ENCODE data around the gene HEPHL1. TPM values are rescaled to one million over a fixed set of nuclear protein-coding genes. Genes with fewer than 3 reads are reported as not detected.
A peak's percentile ranks its signal among the peaks of the same experiment; 100 is the strongest.
"Not testable (repeated sequence)": the region's sequence is repeated elsewhere in the genome, so short reads cannot be mapped to it uniquely, and the experiment has no call there.

The HEPHL1 gene
- total RNA-seq, 2 donors from 2014 or later: not detected

DNA sequence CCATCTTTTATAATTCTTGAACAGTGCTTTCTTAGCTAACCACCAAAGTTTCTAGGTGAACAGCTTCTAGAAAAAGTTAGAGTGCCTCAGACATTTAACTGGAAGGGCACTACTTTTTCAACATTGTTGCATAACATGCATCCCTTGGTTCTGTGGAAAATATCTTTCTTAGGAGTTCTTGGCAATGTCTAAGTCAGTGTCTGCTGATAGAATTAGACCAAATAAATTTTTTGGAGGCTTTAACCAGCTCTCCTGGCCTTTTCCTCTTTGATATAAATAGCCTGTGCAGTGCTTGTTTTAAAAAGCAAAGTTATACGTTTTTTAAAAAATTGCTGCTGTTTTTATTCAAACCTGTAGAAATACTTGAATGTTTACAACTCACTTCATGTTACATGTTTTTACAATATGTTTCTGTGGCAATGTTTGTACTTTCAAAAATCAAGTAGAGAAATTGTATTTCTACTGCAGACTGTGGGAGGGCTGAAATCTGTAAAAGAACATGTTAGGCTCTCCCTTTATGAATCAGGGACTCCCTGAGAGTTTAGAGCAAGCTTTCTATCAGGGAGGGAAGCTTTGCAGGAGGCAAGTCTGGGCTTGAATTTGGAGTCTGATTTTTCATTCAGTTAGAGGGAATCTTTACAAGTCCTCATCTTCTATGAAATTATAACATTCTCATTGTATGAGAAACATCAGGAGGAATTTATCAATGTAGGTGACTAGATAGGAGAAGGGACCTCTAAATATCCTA lies 91.2 kb downstream of the HEPHL1 start:
- ATAC-seq (ENCODE audit: insufficient number of reproducible peaks, low FRiP score, low read depth): no peak
- Histone ChIP-seq H3K27me3 (replicated peaks; ENCODE audit: insufficient read depth) (no peaks in the 10 kb centered on the region), H3K9me3 (no peaks in the 10 kb centered on the region), H3K27ac (peak overlapping the region; percentile 19 to 43), H3K36me3 (no peaks in the 10 kb centered on the region), H3K4me1 (ENCODE audit: control insufficient read depth in 1 of 2, low read depth in 2 of 2) (peaks cover 19 to 27% of the 10 kb centered on the region in 2 donors), H3K4me3 (no peak overlapping the region)
- no peak for DNase-seq (ENCODE audit: low spot score)
- TF ChIP-seq, protein P1, sequence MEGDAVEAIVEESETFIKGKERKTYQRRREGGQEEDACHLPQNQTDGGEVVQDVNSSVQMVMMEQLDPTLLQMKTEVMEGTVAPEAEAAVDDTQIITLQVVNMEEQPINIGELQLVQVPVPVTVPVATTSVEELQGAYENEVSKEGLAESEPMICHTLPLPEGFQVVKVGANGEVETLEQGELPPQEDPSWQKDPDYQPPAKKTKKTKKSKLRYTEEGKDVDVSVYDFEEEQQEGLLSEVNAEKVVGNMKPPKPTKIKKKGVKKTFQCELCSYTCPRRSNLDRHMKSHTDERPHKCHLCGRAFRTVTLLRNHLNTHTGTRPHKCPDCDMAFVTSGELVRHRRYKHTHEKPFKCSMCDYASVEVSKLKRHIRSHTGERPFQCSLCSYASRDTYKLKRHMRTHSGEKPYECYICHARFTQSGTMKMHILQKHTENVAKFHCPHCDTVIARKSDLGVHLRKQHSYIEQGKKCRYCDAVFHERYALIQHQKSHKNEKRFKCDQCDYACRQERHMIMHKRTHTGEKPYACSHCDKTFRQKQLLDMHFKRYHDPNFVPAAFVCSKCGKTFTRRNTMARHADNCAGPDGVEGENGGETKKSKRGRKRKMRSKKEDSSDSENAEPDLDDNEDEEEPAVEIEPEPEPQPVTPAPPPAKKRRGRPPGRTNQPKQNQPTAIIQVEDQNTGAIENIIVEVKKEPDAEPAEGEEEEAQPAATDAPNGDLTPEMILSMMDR (IDR thresholded peaks at IDR 0.05): no peak

DNA sequence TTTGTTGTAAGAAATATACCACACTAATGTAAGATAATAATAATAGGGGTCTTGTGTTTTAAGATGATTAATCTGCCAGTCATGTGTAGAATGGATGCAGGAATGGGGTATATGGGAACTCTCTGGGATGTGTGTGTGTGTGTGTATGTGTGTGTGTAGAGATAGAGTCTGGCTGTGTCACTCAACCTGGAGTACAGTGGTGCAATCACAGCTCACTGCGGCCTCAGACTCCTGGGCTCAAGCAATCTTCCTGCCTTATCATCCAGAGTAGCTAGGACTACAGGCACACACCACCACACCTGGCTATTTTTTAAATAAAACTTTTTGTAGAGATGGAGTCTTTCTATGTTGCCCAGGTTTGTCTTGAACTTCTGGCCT lies 96.0 kb downstream of the HEPHL1 start:
- peaks cover 13 to 19% of the 10 kb centered on the region in 2 donors for H3K4me1 ChIP-seq (ENCODE audit: control insufficient read depth in 1 of 2, low read depth in 2 of 2)
- no peak overlapping the region for H3K27ac ChIP-seq
- DNase-seq (ENCODE audit: low spot score): no peak
- ATAC-seq (ENCODE audit: insufficient number of reproducible peaks, low FRiP score, low read depth): no peak
- H3K9me3 ChIP-seq: no peaks in the 10 kb centered on the region
- TF ChIP-seq, protein P1 (IDR thresholded peaks at IDR 0.05): no peak
- H3K4me3 ChIP-seq: no peak overlapping the region
- no peaks in the 10 kb centered on the region for H3K36me3 ChIP-seq
- H3K27me3 ChIP-seq (replicated peaks; ENCODE audit: insufficient read depth): no peaks in the 10 kb centered on the region

DNA sequence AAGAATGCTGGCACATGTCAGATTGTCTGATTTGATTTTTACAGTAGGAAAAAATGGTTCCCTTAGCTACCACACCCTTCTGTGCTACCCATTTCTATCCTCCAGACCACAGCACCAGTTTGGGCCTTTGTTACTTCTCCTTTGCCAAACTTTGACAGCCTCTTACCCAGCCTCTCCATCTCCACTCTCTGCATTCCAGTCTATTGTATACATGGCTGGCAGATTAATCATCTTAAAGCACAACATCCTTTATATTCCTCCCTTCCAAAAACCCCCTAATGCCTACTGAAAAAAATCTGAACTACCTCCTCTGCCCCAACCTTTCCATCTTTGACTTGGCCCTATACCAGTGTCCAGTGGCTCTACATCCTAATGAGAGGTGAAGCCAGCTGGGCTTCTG lies 96.7 kb downstream of the HEPHL1 start:
- Histone ChIP-seq H3K36me3 (no peaks in the 10 kb centered on the region), H3K4me3 (no peak overlapping the region), H3K9me3 (no peaks in the 10 kb centered on the region), H3K4me1 (ENCODE audit: control insufficient read depth in 1 of 2, low read depth in 2 of 2) (peaks cover 8 to 13% of the 10 kb centered on the region in 2 donors), H3K27ac (no peak overlapping the region), H3K27me3 (replicated peaks; ENCODE audit: insufficient read depth) (no peaks in the 10 kb centered on the region)
- DNase-seq (ENCODE audit: low spot score) (no peak), ATAC-seq (ENCODE audit: insufficient number of reproducible peaks, low FRiP score, low read depth) (no peak)
- TF ChIP-seq, protein P1 (IDR thresholded peaks at IDR 0.05): no peak

DNA sequence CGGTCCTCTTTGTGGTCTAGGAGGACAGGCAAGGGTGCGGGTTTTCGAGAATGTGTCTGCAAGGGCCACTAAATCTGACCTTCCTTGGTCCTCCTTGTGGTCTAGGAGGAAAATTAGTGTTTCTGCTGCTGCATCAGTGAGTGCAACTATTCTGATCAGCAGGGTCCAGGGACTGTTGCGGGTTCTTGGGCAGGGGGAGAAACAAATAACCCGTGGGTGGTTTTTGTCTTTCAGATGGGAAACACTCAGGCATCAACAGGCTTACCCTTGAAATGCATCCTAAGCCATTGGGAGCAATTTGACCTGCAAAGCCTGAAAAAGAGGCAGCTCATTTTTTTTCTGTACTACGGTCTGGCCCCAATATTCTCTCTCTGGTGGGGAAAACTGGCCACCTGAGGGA lies 98.5 kb downstream of the HEPHL1 start:
- ATAC-seq (ENCODE audit: insufficient number of reproducible peaks, low FRiP score, low read depth); H3K27ac ChIP-seq; H3K4me1 ChIP-seq (ENCODE audit: control insufficient read depth in 1 of 2, low read depth in 2 of 2); DNase-seq (ENCODE audit: low spot score); H3K9me3 ChIP-seq; H3K27me3 ChIP-seq (replicated peaks; ENCODE audit: insufficient read depth); H3K4me3 ChIP-seq; H3K36me3 ChIP-seq: not testable (repeated sequence)

DNA sequence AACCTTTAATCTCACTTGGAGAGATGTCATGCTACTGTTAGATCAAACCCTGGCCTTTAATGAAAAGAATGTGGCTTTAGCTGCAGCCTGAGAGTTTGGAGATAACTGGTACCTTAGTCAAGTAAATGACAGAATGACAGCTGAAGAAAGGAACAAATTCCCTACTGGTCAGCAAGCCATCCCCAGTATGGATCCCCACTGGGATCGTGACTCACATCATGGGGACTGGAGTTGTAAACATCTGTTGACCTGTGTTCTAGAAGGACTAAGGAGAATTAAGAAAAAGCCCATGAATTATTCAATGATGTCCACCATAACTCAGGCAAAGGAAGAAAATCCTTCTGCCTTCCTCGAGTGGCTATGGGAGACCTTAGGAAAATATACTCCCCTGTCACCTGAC lies 99.4 kb downstream of the HEPHL1 start:
- not testable (repeated sequence) for H3K4me1 ChIP-seq (ENCODE audit: control insufficient read depth in 1 of 2, low read depth in 2 of 2); ATAC-seq (ENCODE audit: insufficient number of reproducible peaks, low FRiP score, low read depth)

DNA sequence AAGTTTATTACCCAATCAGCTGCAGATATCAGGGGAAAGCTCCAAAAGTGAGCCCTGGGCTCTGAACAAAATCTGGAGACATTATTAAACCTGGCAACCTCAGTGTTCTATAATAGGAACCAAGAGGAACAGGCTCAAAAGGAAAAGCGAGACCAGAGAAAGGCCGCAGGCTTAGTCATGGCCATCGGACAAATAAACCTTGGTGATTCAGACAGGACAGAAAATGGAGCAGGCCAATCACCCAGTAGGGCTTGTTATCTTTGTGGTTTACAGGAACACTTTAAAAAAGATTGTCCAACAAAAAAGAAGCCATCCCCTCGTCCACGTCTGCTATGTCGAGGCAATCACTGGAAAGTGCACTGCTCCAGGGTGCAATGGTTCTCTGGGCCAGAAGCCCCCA lies 99.8 kb downstream of the HEPHL1 start:
- Histone ChIP-seq H3K4me1 (ENCODE audit: control insufficient read depth in 1 of 2, low read depth in 2 of 2) (peaks cover 2 to 4% of the 10 kb centered on the region in 2 donors), H3K4me3 (no peak overlapping the region), H3K9me3 (no peaks in the 10 kb centered on the region), H3K27me3 (replicated peaks; ENCODE audit: insufficient read depth) (no peaks in the 10 kb centered on the region), H3K36me3 (no peaks in the 10 kb centered on the region), H3K27ac (no peak overlapping the region)
- no peak for DNase-seq (ENCODE audit: low spot score)
- no peak for ATAC-seq (ENCODE audit: insufficient number of reproducible peaks, low FRiP score, low read depth)
- TF ChIP-seq, protein P1 (IDR thresholded peaks at IDR 0.05): no peak

More for the DNA sequence above, 99.4 kb downstream of the HEPHL1 start:
- DNase-seq (ENCODE audit: low spot score); H3K27me3 ChIP-seq (replicated peaks; ENCODE audit: insufficient read depth); H3K4me3 ChIP-seq; H3K36me3 ChIP-seq; H3K27ac ChIP-seq; H3K9me3 ChIP-seq: not testable (repeated sequence)
